MCF 10A (cell line): Measurements from ENCODE around the gene NRXN3. TPM values are rescaled to one million over a fixed set of nuclear protein-coding genes. Genes with fewer than 3 reads are reported as not detected.

Experiments used
- BruUV-seq: library from RNA; stranded (reverse); fragments of 400-500 nt; replicated peaks from 2 replicates; lab custom pipeline; 2021; lab: Mats Ljungman, UMichigan
- CTCF ChIA-PET: fragments of 300-600 bp; sonication (Branson Sonifier 250); formaldehyde crosslinking; extraction: SDS; loops from one replicate; lab custom pipeline; 2021; ENCODE audit warnings: antibody characterized with exemption, inconsistent platforms; lab: Yijun Ruan, JAX
- POLR2A ChIA-PET: fragments of 300-600, 350-650 bp; sonication (Branson Sonifier 250); formaldehyde crosslinking; extraction: SDS; loops from one replicate; lab custom pipeline; 2020; ENCODE audit warnings: antibody characterized with exemption, inconsistent platforms; lab: Yijun Ruan, JAX
- DNase-seq: peaks from one replicate; pipeline ENCODE4 v3.0.0-alpha.2; 2018; ENCODE audit not compliant: unreplicated experiment
- H3K27ac Mint-ChIP-seq: one replicate; pipeline ENCODE4 v1.8.0; 2022; ENCODE audit warnings: mild to moderate bottlenecking, low read depth, mixed read lengths; ENCODE audit not compliant: unreplicated experiment
- H3K27me3 Mint-ChIP-seq: one replicate; pipeline ENCODE4 v1.8.0; 2022; ENCODE audit warnings: mixed read lengths; ENCODE audit not compliant: insufficient read depth, unreplicated experiment
- H3K36me3 Mint-ChIP-seq: one replicate; pipeline ENCODE4 v1.8.0; 2022; ENCODE audit warnings: mild to moderate bottlenecking, moderate library complexity, mixed read lengths; ENCODE audit not compliant: insufficient read depth, unreplicated experiment
- H3K4me1 Mint-ChIP-seq: one replicate; pipeline ENCODE4 v1.8.0; 2022; ENCODE audit warnings: mixed read lengths; ENCODE audit not compliant: insufficient read depth, unreplicated experiment
- H3K4me3 Mint-ChIP-seq: one replicate; pipeline ENCODE4 v1.8.0; 2022; ENCODE audit warnings: mild to moderate bottlenecking, moderate library complexity, mixed read lengths; ENCODE audit not compliant: unreplicated experiment
- H3K9me3 Mint-ChIP-seq: one replicate; pipeline ENCODE4 v1.8.0; 2022; ENCODE audit warnings: mixed read lengths; ENCODE audit not compliant: unreplicated experiment
- intact Hi-C: fragments of 100-400 bp; cut with micrococcal nuclease; formaldehyde crosslinking; loops from 2 replicates; pipeline ENCODE4 v1.14.1; 2022
- total RNA-seq: library from RNA; stranded (reverse); gene quantifications from 2 replicates; pipeline ENCODE4 v1.2.3, GENCODE V29; 2022
- TF ChIP-seq, protein P1 (sequence below): fragments of 200-600 bp; IDR thresholded peaks from one replicate; pipeline ENCODE4 v1.8.0; 2022; ENCODE audit warnings: antibody characterized with exemption, mild to moderate bottlenecking; ENCODE audit not compliant: unreplicated experiment

Gene NRXN3
- total RNA-seq, 1 experiment from 2014 or later: not detected

DNA sequence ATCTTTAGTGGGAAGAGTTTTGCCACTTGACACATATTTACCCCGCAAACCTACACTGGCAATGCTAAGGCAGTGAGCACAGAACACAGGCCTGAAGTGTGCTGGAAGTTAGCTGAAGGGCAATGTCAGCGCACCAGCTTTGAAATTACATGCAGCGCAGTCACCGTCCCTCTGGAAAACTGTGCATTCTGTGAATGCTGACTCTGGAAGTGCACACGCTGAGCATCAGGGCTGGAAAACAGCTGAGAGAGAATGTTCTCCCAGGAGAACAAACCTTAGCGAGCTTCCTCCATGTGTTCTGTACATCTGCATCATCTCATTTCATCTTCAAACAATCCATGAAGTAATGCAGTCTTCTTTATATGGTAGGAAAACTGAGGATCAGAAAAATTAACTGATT lies 448.2 kb downstream of the NRXN3 start:
- TF ChIP-seq, protein P1, sequence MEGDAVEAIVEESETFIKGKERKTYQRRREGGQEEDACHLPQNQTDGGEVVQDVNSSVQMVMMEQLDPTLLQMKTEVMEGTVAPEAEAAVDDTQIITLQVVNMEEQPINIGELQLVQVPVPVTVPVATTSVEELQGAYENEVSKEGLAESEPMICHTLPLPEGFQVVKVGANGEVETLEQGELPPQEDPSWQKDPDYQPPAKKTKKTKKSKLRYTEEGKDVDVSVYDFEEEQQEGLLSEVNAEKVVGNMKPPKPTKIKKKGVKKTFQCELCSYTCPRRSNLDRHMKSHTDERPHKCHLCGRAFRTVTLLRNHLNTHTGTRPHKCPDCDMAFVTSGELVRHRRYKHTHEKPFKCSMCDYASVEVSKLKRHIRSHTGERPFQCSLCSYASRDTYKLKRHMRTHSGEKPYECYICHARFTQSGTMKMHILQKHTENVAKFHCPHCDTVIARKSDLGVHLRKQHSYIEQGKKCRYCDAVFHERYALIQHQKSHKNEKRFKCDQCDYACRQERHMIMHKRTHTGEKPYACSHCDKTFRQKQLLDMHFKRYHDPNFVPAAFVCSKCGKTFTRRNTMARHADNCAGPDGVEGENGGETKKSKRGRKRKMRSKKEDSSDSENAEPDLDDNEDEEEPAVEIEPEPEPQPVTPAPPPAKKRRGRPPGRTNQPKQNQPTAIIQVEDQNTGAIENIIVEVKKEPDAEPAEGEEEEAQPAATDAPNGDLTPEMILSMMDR: no peak
- H3K36me3 Mint-ChIP-seq: peaks cover 7% of the 10 kb centered on the region
- intact Hi-C loops: no loop called here
- DNase-seq: no peak
- no TSS peak for BruUV-seq
- ChIA-PET CTCF (interaction anchor here (1.0 to 3.8 kb wide), 2 partner anchors 20 to 52 kb away, joined by 4 to 28 read pairs; no protein-coding TSS in a partner anchor), POLR2A (no interaction called here)
- no peak overlapping the region for H3K27ac Mint-ChIP-seq
- no peaks in the 10 kb centered on the region for H3K4me1 Mint-ChIP-seq
- H3K4me3 Mint-ChIP-seq: no peak overlapping the region
- H3K27me3 Mint-ChIP-seq: peaks cover 14% of the 10 kb centered on the region
- H3K9me3 Mint-ChIP-seq: peaks cover 7% of the 10 kb centered on the region

DNA sequence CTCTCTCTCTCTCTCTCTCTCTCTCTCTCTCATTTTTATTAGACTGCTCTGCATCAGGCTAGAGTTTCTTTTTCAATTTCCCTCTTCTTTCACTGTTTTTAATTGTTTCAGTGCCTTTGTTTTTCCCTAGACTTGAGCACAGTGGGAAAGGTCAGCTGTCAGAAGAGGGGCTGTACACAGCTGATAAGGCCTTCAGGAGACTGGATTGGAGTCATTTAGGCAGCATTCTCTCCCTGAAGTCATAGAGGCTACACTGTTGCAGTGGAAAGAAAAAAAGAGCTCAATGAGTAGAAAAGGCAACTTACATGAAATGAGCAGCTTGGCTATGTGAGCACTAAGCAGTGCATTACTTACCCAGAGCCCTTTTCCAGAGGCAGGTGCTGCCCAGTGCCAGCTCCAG lies 456.9 kb downstream of the NRXN3 start:
- BruUV-seq: no TSS peak
- ChIA-PET CTCF (no interaction called here), POLR2A (no interaction called here)
- H3K27ac Mint-ChIP-seq: no peak overlapping the region
- H3K36me3 Mint-ChIP-seq: no peaks in the 10 kb centered on the region
- H3K4me3 Mint-ChIP-seq: no peak overlapping the region
- intact Hi-C loops: no loop called here
- TF ChIP-seq, protein P1: no peak
- H3K9me3 Mint-ChIP-seq: peaks cover 6% of the 10 kb centered on the region
- H3K27me3 Mint-ChIP-seq: no peaks in the 10 kb centered on the region
- no peak for DNase-seq
- H3K4me1 Mint-ChIP-seq: no peaks in the 10 kb centered on the region

DNA sequence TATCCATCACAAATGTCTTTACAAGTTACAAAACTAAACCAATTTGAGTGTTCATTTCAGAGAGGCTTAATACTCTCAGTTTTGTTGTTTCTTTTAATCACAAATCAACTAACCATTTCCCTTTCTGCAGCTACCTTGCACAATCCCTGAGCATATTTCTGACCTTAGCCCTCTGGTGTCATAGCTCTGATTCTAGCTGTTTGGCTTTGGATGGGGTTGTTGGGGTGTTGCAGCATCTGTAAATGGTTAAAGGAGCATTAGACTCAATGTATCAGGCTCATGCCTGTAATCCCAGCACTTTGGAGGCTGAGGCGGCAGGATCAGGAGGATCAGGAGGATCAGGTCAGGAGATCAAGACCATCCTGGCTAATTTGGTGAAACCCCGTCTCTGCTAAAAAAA lies 461.4 kb downstream of the NRXN3 start:
- Mint-ChIP-seq H3K27ac (no peak overlapping the region), H3K4me1 (no peaks in the 10 kb centered on the region), H3K4me3 (no peak overlapping the region), H3K36me3 (no peaks in the 10 kb centered on the region), H3K27me3 (no peaks in the 10 kb centered on the region), H3K9me3 (no peaks in the 10 kb centered on the region)
- no peak for DNase-seq
- ChIA-PET CTCF (interaction anchor here (0.6 kb wide), 1 partner anchor 343 kb away, joined by 3 read pairs; no protein-coding TSS in a partner anchor), POLR2A (no interaction called here)
- intact Hi-C loops: no loop called here
- TF ChIP-seq, protein P1: no peak
- BruUV-seq: no TSS peak

DNA sequence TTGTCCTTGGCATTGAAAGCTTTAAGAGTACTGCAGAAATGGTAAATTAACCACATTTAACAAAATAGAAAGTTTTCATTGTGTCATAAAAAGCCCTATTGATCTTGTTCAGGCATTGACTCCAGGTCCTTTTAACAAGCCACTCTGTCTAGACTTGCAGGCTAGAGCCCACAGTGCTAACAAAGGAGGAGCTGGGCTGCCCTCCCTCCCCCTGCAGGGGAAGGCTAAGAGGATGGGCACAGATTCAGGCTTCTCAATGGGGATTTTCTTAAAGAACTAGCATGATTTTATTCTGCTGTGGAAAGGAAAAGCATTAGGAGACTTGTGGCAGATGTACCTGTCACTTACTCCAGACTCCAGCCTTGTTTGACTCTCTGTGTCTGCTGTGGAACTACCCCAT lies 463.6 kb downstream of the NRXN3 start:
- Mint-ChIP-seq H3K4me1 (no peaks in the 10 kb centered on the region), H3K4me3 (no peak overlapping the region), H3K27me3 (no peaks in the 10 kb centered on the region), H3K9me3 (no peaks in the 10 kb centered on the region), H3K36me3 (no peaks in the 10 kb centered on the region), H3K27ac (no peak overlapping the region)
- ChIA-PET CTCF (no interaction called here), POLR2A (no interaction called here)
- intact Hi-C loops: no loop called here
- TF ChIP-seq, protein P1: no peak
- no peak for DNase-seq
- BruUV-seq: no TSS peak
